SK-N-SH treated with all-trans-retinoic acid at 6 μM for 48 hours (cell line): ENCODE results near the gene DLG1.
"Not testable (repeated sequence)": the region's sequence is repeated elsewhere in the genome, so short reads cannot be mapped to it uniquely, and the experiment has no call there.

Experiments used
- ATAC-seq: fragments of 200-7000 bp; cut with Tn5 transposase; 3 replicates; pipeline ENCODE4 v1.9.1; 2020; ENCODE audit warnings: mild to moderate bottlenecking, moderate library complexity
- ARNTL ChIP-seq: fragments of 450-650 bp; formaldehyde crosslinking; IDR thresholded peaks from 2 replicates; pipeline ENCODE4 v1.5.0; 2020; ENCODE audit warnings: low read depth, mild to moderate bottlenecking, moderate library complexity, borderline replicate concordance
- BACH2 ChIP-seq: fragments of 250-450 bp; sonication (Bioruptor Pico); IDR thresholded peaks from 2 replicates; pipeline ENCODE4 v1.9.0; 2021; ENCODE audit warnings: mild to moderate bottlenecking, borderline replicate concordance
- ESRRG ChIP-seq: fragments of 250-450 bp; sonication (Bioruptor Pico); IDR thresholded peaks from 2 replicates; pipeline ENCODE4 v1.6.1; 2021; ENCODE audit warnings: mild to moderate bottlenecking
- GLIS3 ChIP-seq: fragments of 250-450 bp; sonication (Bioruptor Pico); IDR thresholded peaks from 2 replicates; pipeline ENCODE4 v1.5.0; 2020; ENCODE audit warnings: mild to moderate bottlenecking, moderate library complexity
- ISL1 ChIP-seq: fragments of 250-450 bp; sonication (Bioruptor Pico); IDR thresholded peaks from 2 replicates; pipeline ENCODE4 v2.1.2; 2022; ENCODE audit warnings: mild to moderate bottlenecking, moderate library complexity
- OSR1 ChIP-seq: fragments of 250-450 bp; sonication (Bioruptor Pico); IDR thresholded peaks from 2 replicates; pipeline ENCODE4 v1.8.0; 2022; ENCODE audit warnings: moderate library complexity, mild to moderate bottlenecking, inconsistent platforms
- PPARA ChIP-seq: fragments of 250-450 bp; sonication (Bioruptor Pico); IDR thresholded peaks from 2 replicates; pipeline ENCODE4 v1.5.0; 2020; ENCODE audit warnings: mild to moderate bottlenecking, borderline replicate concordance
- RARB ChIP-seq: fragments of 250-450 bp; sonication (Bioruptor Pico); IDR thresholded peaks from 2 replicates; pipeline ENCODE4 v1.8.0; 2021; ENCODE audit warnings: mild to moderate bottlenecking, moderate library complexity
- SNAI2 ChIP-seq: fragments of 250-450 bp; sonication (Bioruptor Pico); IDR thresholded peaks from 2 replicates; pipeline ENCODE4 v1.5.0; 2020; ENCODE audit warnings: mild to moderate bottlenecking, moderate library complexity
- TCF4 ChIP-seq: fragments of 250-450 bp; sonication (Bioruptor Pico); IDR thresholded peaks from 2 replicates; pipeline ENCODE4 v1.8.0; 2021; ENCODE audit warnings: mild to moderate bottlenecking, moderate library complexity, borderline replicate concordance
- TOX ChIP-seq: fragments of 250-450 bp; sonication (Bioruptor Pico); IDR thresholded peaks from 2 replicates; pipeline ENCODE4 v1.8.0; 2021; ENCODE audit warnings: mild to moderate bottlenecking, moderate library complexity, borderline replicate concordance
- ZFP3 ChIP-seq: fragments of 250-450 bp; sonication (Bioruptor Pico); IDR thresholded peaks from 2 replicates; pipeline ENCODE4 v1.5.0; 2020; ENCODE audit warnings: mild to moderate bottlenecking, moderate library complexity
- ZNF565 ChIP-seq: fragments of 450-650 bp; formaldehyde crosslinking; conservative IDR thresholded peaks from 2 replicates; pipeline ENCODE4 v1.5.0; 2020; ENCODE audit warnings: low read depth, mild to moderate bottlenecking, moderate library complexity
- ZNF70 ChIP-seq: fragments of 450-650 bp; formaldehyde crosslinking; IDR thresholded peaks from 2 replicates; pipeline ENCODE4 v1.5.0; 2020; ENCODE audit warnings: mild to moderate bottlenecking, moderate library complexity
- ZNF8 ChIP-seq: fragments of 450-650 bp; formaldehyde crosslinking; IDR thresholded peaks from 2 replicates; pipeline ENCODE4 v1.5.0; 2020; ENCODE audit warnings: mild to moderate bottlenecking, moderate library complexity
- TF ChIP-seq, protein P1 (sequence below): fragments of 250-450 bp; sonication (Bioruptor Pico); IDR thresholded peaks from 2 replicates; pipeline ENCODE4 v1.8.0; 2021; ENCODE audit warnings: low read depth, mild to moderate bottlenecking, moderate library complexity, borderline replicate concordance
- TF ChIP-seq, protein P2 (sequence below): fragments of 250-450 bp; sonication (Bioruptor Pico); IDR thresholded peaks from 2 replicates; pipeline ENCODE4 v1.5.1; 2020; ENCODE audit warnings: low read depth, mild to moderate bottlenecking, moderate library complexity
- TF ChIP-seq, protein P3 (sequence below): fragments of 250-450 bp; sonication (Bioruptor Pico); IDR thresholded peaks from 2 replicates; pipeline ENCODE4 v1.5.0; 2020; ENCODE audit warnings: mild to moderate bottlenecking, moderate library complexity
- TF ChIP-seq, protein P4 (sequence below): fragments of 250-450 bp; sonication (Bioruptor Pico); IDR thresholded peaks from 2 replicates; pipeline ENCODE4 v1.5.1; 2021; ENCODE audit warnings: mild to moderate bottlenecking, moderate library complexity

Gene DLG1

DNA sequence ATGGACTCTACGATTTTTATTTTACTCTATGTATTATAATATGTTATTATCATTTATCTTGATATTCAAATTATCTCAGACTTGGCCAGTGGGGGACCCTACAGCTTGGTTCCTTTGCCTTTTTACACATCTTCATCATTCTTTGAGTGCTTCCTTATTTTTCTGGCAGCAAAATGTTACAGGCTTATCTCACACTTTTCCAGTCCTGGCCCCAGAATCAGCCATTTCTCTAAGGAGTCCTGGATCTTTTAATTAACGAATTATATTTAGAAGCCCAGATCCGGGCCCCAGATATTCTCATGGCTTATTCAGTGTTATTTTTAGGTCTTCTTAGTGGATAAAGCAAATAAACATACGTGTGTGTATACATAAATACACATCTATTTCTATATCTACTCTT lies 236.0 kb downstream of the DLG1 start:
- TF ChIP-seq TOX = no peak
- no peak for TF ChIP-seq ZNF70
- no peak for TF ChIP-seq ZNF8 (CRISPR knock-in tag)
- TF ChIP-seq ARNTL = no peak
- no peak for TF ChIP-seq ZNF565 (CRISPR knock-in tag)
- TF ChIP-seq, all 23 proteins: peak for 0
- ATAC-seq = no peak

DNA sequence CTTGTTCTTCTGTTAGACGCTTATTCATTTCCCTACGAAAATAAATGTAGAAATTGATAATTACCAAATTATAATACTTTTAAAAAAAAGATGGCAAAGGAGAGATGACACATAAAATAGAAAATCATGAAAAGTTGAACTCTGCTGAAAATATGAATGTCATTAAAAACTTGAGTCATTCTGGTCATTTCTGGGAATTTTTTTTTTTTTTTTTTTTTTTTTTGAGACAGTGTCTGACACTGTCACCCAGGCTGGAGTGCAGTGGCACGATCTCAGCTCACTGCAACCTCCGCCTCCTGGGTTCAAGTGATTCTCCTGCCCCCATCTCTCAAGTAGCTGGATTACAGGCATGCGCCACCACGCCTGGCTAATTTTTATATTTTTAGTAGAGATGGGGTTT lies 246.8 kb downstream of the DLG1 start:
- ATAC-seq = not testable (repeated sequence)

DNA sequence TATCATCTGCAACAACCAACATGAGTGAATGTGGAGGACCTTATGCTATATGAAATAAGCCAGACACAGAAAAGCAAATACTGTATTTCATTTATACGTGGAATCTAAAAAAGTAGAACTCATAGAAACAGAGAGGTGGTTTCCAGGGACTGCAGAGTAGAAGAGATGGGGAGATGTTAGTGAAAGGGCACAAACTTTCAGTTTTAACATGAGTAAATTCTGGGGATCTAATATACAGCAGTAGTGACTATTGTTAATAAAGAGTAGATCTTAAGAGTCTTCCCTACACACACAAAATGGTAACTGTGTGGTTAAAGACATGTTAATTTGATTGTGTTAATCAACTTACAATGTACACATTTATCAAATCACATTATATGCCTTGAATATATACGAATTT lies 247.9 kb downstream of the DLG1 start:
- ATAC-seq = no peak

DNA sequence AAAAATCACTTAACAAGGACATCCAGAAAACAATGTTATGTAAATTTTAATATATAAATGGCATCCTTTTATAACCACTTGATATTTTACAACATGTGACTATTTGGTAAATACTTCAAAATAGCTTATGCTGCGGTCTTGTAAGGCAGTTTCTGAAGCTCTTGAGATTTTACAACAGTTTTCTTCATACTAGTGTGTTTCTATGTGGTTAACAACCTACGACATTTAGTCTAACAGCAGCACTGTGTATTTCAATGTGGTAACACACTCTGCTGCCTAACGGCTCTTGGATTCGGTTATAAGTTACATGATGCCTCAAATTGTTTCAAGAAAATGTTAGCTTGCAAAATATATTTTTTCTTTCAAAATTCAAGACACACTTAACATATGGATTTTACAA lies 255.9 kb downstream of the DLG1 start:
- no peak for ATAC-seq
- TF ChIP-seq BACH2 (CRISPR knock-in tag) (no peak), ZFP3 (CRISPR knock-in tag) (no peak), ARNTL (no peak), OSR1 (CRISPR knock-in tag) (no peak), RARB (CRISPR knock-in tag) (no peak), TCF4 (CRISPR knock-in tag) (no peak), SNAI2 (no peak), ISL1 (no peak), GLIS3 (CRISPR knock-in tag) (no peak), TOX (no peak), ZNF8 (CRISPR knock-in tag) (no peak)
- TF ChIP-seq, protein P1, sequence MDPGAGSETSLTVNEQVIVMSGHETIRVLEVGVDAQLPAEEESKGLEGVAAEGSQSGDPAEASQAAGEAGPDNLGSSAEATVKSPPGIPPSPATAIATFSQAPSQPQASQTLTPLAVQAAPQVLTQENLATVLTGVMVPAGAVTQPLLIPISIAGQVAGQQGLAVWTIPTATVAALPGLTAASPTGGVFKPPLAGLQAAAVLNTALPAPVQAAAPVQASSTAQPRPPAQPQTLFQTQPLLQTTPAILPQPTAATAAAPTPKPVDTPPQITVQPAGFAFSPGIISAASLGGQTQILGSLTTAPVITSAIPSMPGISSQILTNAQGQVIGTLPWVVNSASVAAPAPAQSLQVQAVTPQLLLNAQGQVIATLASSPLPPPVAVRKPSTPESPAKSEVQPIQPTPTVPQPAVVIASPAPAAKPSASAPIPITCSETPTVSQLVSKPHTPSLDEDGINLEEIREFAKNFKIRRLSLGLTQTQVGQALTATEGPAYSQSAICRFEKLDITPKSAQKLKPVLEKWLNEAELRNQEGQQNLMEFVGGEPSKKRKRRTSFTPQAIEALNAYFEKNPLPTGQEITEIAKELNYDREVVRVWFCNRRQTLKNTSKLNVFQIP (CRISPR knock-in tag) = no peak
- TF ChIP-seq, protein P2, sequence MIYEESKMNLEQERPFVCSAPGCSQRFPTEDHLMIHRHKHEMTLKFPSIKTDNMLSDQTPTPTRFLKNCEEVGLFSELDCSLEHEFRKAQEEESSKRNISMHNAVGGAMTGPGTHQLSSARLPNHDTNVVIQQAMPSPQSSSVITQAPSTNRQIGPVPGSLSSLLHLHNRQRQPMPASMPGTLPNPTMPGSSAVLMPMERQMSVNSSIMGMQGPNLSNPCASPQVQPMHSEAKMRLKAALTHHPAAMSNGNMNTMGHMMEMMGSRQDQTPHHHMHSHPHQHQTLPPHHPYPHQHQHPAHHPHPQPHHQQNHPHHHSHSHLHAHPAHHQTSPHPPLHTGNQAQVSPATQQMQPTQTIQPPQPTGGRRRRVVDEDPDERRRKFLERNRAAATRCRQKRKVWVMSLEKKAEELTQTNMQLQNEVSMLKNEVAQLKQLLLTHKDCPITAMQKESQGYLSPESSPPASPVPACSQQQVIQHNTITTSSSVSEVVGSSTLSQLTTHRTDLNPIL (CRISPR knock-in tag) = no peak
- TF ChIP-seq, protein P3, sequence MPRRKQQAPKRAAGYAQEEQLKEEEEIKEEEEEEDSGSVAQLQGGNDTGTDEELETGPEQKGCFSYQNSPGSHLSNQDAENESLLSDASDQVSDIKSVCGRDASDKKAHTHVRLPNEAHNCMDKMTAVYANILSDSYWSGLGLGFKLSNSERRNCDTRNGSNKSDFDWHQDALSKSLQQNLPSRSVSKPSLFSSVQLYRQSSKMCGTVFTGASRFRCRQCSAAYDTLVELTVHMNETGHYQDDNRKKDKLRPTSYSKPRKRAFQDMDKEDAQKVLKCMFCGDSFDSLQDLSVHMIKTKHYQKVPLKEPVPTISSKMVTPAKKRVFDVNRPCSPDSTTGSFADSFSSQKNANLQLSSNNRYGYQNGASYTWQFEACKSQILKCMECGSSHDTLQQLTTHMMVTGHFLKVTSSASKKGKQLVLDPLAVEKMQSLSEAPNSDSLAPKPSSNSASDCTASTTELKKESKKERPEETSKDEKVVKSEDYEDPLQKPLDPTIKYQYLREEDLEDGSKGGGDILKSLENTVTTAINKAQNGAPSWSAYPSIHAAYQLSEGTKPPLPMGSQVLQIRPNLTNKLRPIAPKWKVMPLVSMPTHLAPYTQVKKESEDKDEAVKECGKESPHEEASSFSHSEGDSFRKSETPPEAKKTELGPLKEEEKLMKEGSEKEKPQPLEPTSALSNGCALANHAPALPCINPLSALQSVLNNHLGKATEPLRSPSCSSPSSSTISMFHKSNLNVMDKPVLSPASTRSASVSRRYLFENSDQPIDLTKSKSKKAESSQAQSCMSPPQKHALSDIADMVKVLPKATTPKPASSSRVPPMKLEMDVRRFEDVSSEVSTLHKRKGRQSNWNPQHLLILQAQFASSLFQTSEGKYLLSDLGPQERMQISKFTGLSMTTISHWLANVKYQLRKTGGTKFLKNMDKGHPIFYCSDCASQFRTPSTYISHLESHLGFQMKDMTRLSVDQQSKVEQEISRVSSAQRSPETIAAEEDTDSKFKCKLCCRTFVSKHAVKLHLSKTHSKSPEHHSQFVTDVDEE (CRISPR knock-in tag) = no peak
- TF ChIP-seq, protein P4, sequence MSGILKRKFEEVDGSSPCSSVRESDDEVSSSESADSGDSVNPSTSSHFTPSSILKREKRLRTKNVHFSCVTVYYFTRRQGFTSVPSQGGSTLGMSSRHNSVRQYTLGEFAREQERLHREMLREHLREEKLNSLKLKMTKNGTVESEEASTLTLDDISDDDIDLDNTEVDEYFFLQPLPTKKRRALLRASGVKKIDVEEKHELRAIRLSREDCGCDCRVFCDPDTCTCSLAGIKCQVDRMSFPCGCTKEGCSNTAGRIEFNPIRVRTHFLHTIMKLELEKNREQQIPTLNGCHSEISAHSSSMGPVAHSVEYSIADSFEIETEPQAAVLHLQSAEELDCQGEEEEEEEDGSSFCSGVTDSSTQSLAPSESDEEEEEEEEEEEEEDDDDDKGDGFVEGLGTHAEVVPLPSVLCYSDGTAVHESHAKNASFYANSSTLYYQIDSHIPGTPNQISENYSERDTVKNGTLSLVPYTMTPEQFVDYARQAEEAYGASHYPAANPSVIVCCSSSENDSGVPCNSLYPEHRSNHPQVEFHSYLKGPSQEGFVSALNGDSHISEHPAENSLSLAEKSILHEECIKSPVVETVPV (CRISPR knock-in tag) = no peak

More for the DNA sequence above, 247.9 kb downstream of the DLG1 start:
- TF ChIP-seq, protein P4 (CRISPR knock-in tag) = no peak
- TF ChIP-seq ZNF8 (CRISPR knock-in tag) = no peak
- no peak for TF ChIP-seq ZNF70

DNA sequence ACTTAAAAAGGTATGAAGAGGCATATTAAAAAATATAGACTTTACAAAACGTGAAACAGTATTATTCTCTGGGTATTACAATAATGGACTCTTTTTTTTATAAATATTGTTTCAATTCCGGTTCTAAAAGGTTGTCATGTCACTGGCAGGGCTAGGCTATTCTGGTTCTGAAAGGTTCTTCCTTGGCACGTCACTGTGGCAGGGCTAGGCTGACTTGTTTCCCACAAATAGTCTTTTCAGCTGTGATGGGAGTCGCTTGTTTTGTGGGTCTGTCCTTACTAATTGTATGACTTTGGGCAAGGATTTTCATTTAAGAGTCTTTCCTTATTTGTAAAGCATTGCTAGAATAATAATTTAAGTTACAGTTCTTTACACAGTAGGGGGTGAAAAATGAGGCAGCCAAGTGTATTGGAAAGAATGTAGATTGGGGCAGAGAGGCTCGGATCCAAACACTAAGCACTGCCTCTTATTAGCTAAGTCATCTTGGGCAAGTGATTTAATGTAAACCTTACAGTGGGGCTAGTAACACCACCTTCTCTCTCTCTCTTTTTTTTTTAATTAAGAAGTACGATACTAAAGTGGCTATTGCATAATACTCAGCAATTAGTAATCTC lies 256.4 kb downstream of the DLG1 start:
- no peak for ATAC-seq
- TF ChIP-seq ISL1 = no peak
- no peak for TF ChIP-seq PPARA (CRISPR knock-in tag)
- TF ChIP-seq, protein P4 (CRISPR knock-in tag) = no peak
- TF ChIP-seq, protein P1 (CRISPR knock-in tag) = no peak
- no peak for TF ChIP-seq ZNF8 (CRISPR knock-in tag)
- TF ChIP-seq ESRRG (CRISPR knock-in tag) = no peak
- TF ChIP-seq GLIS3 (CRISPR knock-in tag) = no peak
- TF ChIP-seq SNAI2 = no peak
- no peak for TF ChIP-seq ZNF70
- no peak for TF ChIP-seq ARNTL
- TF ChIP-seq, protein P2 (CRISPR knock-in tag) = no peak
- no peak for TF ChIP-seq ZNF565 (CRISPR knock-in tag)
- no peak for TF ChIP-seq BACH2 (CRISPR knock-in tag)
- no peak for TF ChIP-seq TOX
